Measurements from ENCODE around the gene TMEM11. TPM values are rescaled to one million over a fixed set of nuclear protein-coding genes. Genes with fewer than 3 reads are reported as not detected.

TMEM11 gene
- total RNA-seq, 3 donors from 2014 or later: 25.7 to 34.4 (median 27.1) TPM

GRCh38 chr17:21162394-21162775 lies 51.6 kb downstream of the TMEM11 start:
- no peak for ATAC-seq
- Histone ChIP-seq H3K4me3 (no peak overlapping the region), H3K36me3 (ENCODE audit: low read depth) (no peaks in the 10 kb centered on the region), H3K9me3 (no peaks in the 10 kb centered on the region), H3K4me1 (ENCODE audit: low read depth) (peaks cover 10% of the 10 kb centered on the region)
- no peak for DNase-seq
- no peak for TF ChIP-seq CTCF (IDR thresholded peaks at IDR 0.05)
- intact Hi-C loops (cut with DNase I, micrococcal nuclease): no loop called here

- DNase-seq: no peak
- H3K9me3 ChIP-seq: no peaks in the 10 kb centered on the region
- H3K4me3 ChIP-seq: no peak overlapping the region
- no peaks in the 10 kb centered on the region for H3K36me3 ChIP-seq (ENCODE audit: low read depth)
- intact Hi-C loops (cut with DNase I, micrococcal nuclease): no loop called here
- TF ChIP-seq CTCF (IDR thresholded peaks at IDR 0.05): no peak
- peaks cover 10% of the 10 kb centered on the region for H3K4me1 ChIP-seq (ENCODE audit: low read depth)
- peak; percentile 69 for ATAC-seq
Measured at GRCh38 chr17:21161498-21162393, 52.2 kb downstream of the TMEM11 start.

GRCh38 chr17:21160401-21160800 lies 53.6 kb downstream of the TMEM11 start:
- Histone ChIP-seq H3K9me3 (no peaks in the 10 kb centered on the region), H3K4me3 (no peak overlapping the region), H3K4me1 (ENCODE audit: low read depth) (peaks cover 10% of the 10 kb centered on the region), H3K36me3 (ENCODE audit: low read depth) (no peaks in the 10 kb centered on the region)
- DNase-seq (no peak), ATAC-seq (no peak)
- TF ChIP-seq CTCF (IDR thresholded peaks at IDR 0.05): no peak
- intact Hi-C loops (cut with DNase I, micrococcal nuclease): no loop called here

GRCh38 chr17:21157586-21158370 lies 56.2 kb downstream of the TMEM11 start:
- Histone ChIP-seq H3K9me3 (no peaks in the 10 kb centered on the region), H3K4me3 (no peak overlapping the region), H3K4me1 (ENCODE audit: low read depth) (peaks cover 10% of the 10 kb centered on the region), H3K36me3 (ENCODE audit: low read depth) (no peaks in the 10 kb centered on the region)
- intact Hi-C loops (cut with DNase I, micrococcal nuclease): no loop called here
- no peak for DNase-seq
- TF ChIP-seq CTCF (IDR thresholded peaks at IDR 0.05): no peak
- no peak for ATAC-seq

- DNase-seq: no peak
- TF ChIP-seq CTCF (IDR thresholded peaks at IDR 0.05): no peak
- intact Hi-C loops (cut with DNase I, micrococcal nuclease): no loop called here
- Histone ChIP-seq H3K9me3 (peaks cover 8% of the 10 kb centered on the region), H3K4me1 (ENCODE audit: low read depth) (no peaks in the 10 kb centered on the region), H3K36me3 (ENCODE audit: low read depth) (no peaks in the 10 kb centered on the region), H3K4me3 (no peak overlapping the region)
- no peak for ATAC-seq
Measured at GRCh38 chr17:21152731-21153130, 61.2 kb downstream of the TMEM11 start.

Measured in mucosa of descending colon (tissue), 3 donors.